HG02970 (cell line): ENCODE measurements around the gene NDUFA9.

Experiments used
- ATAC-seq: cut with Tn5 transposase; IDR thresholded peaks from one replicate; pipeline ENCODE4 v1.9.1; 2021; ENCODE audit warnings: mild to moderate bottlenecking, moderate library complexity, moderate number of reproducible peaks; ENCODE audit not compliant: unreplicated experiment, low FRiP score

The NDUFA9 gene

GRCh38 chr12:4685317-4685716, 36.4 kb downstream of the NDUFA9 start:
- ATAC-seq, result no peak

- no peak for ATAC-seq
These were observed 41.8 kb downstream of the NDUFA9 start for GRCh38 chr12:4690760-4691159.
